NB4 (cell line): ENCODE measurements around the gene PHACTR1.

Experiments used
- DNase-seq: peaks from one replicate; pipeline ENCODE4 v3.0.0; 2010; ENCODE audit warnings: low read depth
- H3K4me3 ChIP-seq: one replicate; pipeline ENCODE4 v1.5.1; 2011; ENCODE audit warnings: mild to moderate bottlenecking, low read depth, low read length, moderate library complexity
- MYC ChIP-seq: IDR thresholded peaks from 2 replicates; pipeline ENCODE4 v1.6.1; 2011; ENCODE audit warnings: low read depth, low read length
- POLR2A ChIP-seq: IDR thresholded peaks from 2 replicates; pipeline ENCODE4 v1.6.1; 2011; ENCODE audit warnings: mild to moderate bottlenecking; ENCODE audit not compliant: insufficient read length; ENCODE audit errors: extremely low read depth
- TF ChIP-seq, protein P1 (sequence below): IDR thresholded peaks from 2 replicates; pipeline ENCODE4 v1.6.1; 2011; ENCODE audit warnings: low read depth, low read length
- TF ChIP-seq, protein P2 (sequence below): IDR thresholded peaks from one replicate; pipeline ENCODE4 v1.5.1; 2012; ENCODE audit warnings: low read depth, low read length

PHACTR1 gene

DNA sequence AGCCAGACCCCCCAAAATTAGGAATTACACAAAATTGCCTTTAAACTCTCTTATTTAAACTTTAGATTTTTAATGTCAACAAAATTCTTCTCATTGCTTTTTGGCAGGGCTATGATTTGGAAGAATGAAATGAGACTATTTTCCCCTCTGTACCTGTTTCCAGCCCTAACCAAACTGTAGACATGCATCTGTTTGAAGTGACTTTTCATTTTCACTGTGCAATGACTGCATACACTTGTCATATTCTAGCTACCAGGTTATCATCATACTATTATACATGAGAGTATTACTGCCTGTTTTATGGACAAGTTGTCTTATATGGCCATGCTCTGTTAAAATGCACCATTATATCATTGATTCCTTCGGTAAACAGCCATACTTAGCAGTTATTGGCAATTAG is 316.6 kb downstream of the PHACTR1 start:
- H3K4me3 ChIP-seq, result no peak overlapping the region
- no peak for DNase-seq
- TF ChIP-seq, protein P1, sequence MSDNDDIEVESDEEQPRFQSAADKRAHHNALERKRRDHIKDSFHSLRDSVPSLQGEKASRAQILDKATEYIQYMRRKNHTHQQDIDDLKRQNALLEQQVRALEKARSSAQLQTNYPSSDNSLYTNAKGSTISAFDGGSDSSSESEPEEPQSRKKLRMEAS, result no peak
- TF ChIP-seq POLR2A (no peak), MYC (no peak)
- TF ChIP-seq, protein P2, sequence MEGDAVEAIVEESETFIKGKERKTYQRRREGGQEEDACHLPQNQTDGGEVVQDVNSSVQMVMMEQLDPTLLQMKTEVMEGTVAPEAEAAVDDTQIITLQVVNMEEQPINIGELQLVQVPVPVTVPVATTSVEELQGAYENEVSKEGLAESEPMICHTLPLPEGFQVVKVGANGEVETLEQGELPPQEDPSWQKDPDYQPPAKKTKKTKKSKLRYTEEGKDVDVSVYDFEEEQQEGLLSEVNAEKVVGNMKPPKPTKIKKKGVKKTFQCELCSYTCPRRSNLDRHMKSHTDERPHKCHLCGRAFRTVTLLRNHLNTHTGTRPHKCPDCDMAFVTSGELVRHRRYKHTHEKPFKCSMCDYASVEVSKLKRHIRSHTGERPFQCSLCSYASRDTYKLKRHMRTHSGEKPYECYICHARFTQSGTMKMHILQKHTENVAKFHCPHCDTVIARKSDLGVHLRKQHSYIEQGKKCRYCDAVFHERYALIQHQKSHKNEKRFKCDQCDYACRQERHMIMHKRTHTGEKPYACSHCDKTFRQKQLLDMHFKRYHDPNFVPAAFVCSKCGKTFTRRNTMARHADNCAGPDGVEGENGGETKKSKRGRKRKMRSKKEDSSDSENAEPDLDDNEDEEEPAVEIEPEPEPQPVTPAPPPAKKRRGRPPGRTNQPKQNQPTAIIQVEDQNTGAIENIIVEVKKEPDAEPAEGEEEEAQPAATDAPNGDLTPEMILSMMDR, result no peak

- TF ChIP-seq MYC (no peak), POLR2A (no peak)
- TF ChIP-seq, protein P2, result no peak
- TF ChIP-seq, protein P1, result no peak
- no peak for DNase-seq
- H3K4me3 ChIP-seq, result no peak overlapping the region
Observed at GRCh38 chr6:13034316-13034715, 317.7 kb downstream of the PHACTR1 start.

DNA sequence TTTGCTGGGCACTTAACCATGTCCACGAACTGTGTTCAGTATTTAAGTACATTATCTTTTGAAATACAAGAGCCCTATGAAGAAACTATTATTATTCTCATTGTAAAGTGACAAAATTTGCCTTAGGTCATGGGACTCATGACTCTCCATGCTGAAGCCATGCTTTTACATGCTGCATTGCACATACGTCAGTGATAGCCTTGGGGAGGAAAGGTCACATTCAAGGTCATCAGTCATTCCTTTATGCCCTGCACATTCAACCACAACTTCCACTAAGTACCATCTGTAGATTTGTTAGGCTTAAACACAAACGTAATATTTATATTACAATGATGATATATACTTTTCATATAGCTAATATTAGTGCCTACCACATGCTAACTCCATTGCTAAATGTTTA is 319.0 kb downstream of the PHACTR1 start:
- TF ChIP-seq, protein P1, result no peak
- TF ChIP-seq MYC, result no peak
- TF ChIP-seq, protein P2, result no peak
- no peak for TF ChIP-seq POLR2A
- H3K4me3 ChIP-seq, result no peak overlapping the region
- DNase-seq, result no peak

DNA sequence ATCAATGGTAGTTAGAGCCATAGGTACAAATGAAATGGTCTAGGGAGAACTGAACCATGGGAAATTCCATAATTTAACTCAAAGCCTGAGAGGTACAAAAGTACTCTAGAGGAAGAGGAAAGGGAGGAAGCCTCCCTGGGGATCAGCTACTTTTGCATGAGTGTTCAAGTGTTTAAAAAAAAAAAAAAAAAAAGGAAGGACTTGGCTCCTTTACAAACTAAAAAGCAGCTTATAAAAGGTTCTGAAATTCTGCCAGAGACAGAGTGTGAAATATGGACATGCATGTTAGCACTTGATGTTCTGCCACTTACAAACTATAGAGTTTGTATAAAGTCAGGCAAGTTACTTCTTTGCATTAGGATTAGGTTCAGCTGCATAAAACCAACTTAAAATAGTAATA is 321.7 kb downstream of the PHACTR1 start:
- DNase-seq, result peak; percentile 45
- H3K4me3 ChIP-seq, result no peak overlapping the region
- TF ChIP-seq, protein P2, result no peak

DNA sequence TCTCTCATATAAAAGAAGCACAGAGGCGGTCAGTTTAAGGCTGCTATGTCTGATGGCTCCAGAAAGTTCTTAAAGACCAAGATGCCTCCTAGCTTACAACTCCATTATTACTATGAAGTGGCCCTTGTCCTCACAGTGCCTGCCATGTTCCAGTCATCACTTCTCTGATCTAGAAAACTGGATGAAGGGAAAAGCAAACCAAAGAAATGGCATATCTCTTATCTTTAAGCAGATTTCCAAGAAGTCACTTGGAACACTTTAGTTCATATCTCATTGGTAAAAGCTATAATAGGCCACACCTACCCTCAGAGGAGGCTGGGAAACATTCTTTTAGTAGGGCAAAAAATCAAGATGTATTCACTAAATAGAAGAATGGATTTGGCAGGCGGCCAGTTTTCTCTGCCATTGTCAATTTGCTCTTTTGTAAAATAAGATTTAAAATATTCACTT is 322.2 kb downstream of the PHACTR1 start:
- TF ChIP-seq, protein P1, result no peak
- TF ChIP-seq, protein P2, result no peak
- no peak for TF ChIP-seq POLR2A
- no peak for TF ChIP-seq MYC
- H3K4me3 ChIP-seq, result no peak overlapping the region
- no peak for DNase-seq

- peak; percentile 59 for DNase-seq
- TF ChIP-seq, protein P1, result peak; percentile 52; the same call in 1 of the 2 replicates
- TF ChIP-seq, protein P2, result no peak
- H3K4me3 ChIP-seq, result no peak overlapping the region
Observed at GRCh38 chr6:13044390-13044789, 327.8 kb downstream of the PHACTR1 start.
